Measurements from ENCODE around the gene TRDN. TPM values are rescaled to one million over a fixed set of nuclear protein-coding genes. Genes with fewer than 3 reads are reported as not detected.
"Not testable (repeated sequence)": the region's sequence is repeated elsewhere in the genome, so short reads cannot be mapped to it uniquely, and the experiment has no call there.

TRDN gene
- total RNA-seq, 1 experiment from 2014 or later, result not detected

DNA sequence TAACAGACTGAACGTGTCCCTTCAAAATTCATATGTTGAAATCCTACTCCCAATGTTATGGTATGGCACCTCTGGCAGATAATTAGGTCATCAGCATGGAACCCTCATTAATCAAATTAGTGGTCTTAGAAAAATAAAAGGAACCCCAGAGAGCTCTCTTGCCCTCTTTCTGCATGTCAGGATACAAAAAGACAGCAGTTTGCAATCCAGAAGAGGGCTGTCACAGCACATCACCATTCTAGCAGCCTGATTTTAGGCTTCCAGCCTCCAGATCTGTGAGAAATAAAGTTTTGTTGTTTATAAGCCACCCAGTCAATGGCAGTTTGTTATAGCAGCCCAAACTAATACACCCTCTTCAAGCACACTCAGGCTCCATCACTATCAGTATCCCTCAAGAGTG, 292.9 kb downstream of the TRDN start:
- Histone ChIP-seq H3K27me3 (replicated peaks) (no peaks in the 10 kb centered on the region), H3K4me3 (no peak overlapping the region), H3K9me3 (replicated peaks) (no peaks in the 10 kb centered on the region), H3K4me1 (replicated peaks) (no peaks in the 10 kb centered on the region), H3K27ac (no peak overlapping the region), H3K36me3 (no peaks in the 10 kb centered on the region)
- DNase-seq (ENCODE audit: low read depth in 1 of 2, low spot score in 2 of 2), result no peak

- no peaks in the 10 kb centered on the region for H3K27me3 ChIP-seq (replicated peaks)
- no peaks in the 10 kb centered on the region for H3K4me1 ChIP-seq (replicated peaks)
- H3K27ac ChIP-seq, result no peak overlapping the region
- DNase-seq (ENCODE audit: low read depth in 1 of 2, low spot score in 2 of 2), result no peak
- H3K4me3 ChIP-seq, result no peak overlapping the region
- no peaks in the 10 kb centered on the region for H3K9me3 ChIP-seq (replicated peaks)
- no peaks in the 10 kb centered on the region for H3K36me3 ChIP-seq
Measured at GRCh38 chr6:123338394-123338793, 298.4 kb downstream of the TRDN start.

DNA sequence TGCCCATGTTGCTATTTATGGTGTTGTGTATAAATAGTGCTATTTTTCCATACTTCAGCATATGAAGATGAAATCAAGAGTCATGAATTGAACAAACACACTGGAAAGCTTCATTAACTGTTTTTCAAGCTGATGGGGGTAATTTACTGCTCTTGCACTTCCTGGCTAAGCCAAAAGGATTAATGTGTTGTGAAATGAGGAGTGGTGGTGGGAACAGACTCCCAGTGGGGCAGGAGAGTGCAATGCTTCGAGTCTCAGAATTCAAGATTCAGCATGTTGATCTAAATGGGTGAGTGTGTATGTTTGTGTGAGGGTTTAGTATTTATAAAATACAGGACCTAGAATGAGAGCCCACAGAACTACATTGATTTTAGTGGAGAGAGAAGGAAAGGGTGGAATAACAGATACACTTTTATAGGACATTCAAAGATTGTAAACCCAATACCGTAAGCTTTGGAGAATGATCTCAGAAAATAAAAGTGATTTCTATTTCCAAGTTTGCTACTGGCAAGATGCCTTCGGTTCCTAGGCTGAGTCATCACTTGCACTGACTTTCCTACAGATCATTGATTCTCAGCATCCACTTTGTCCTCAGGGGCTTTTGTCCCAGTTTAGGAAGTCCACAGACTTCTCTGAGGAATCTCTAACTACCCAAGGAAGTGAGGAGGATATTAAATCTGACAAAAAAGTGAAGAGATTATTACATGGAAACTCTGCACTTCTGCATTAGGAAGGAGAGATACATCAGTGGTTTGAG, 303.6 kb downstream of the TRDN start:
- Histone ChIP-seq H3K4me3 (no peak overlapping the region), H3K36me3 (no peaks in the 10 kb centered on the region), H3K9me3 (replicated peaks) (no peaks in the 10 kb centered on the region), H3K4me1 (replicated peaks) (no peaks in the 10 kb centered on the region), H3K27me3 (replicated peaks) (no peaks in the 10 kb centered on the region), H3K27ac (no peak overlapping the region)
- no peak for DNase-seq (ENCODE audit: low read depth in 1 of 2, low spot score in 2 of 2)

DNA sequence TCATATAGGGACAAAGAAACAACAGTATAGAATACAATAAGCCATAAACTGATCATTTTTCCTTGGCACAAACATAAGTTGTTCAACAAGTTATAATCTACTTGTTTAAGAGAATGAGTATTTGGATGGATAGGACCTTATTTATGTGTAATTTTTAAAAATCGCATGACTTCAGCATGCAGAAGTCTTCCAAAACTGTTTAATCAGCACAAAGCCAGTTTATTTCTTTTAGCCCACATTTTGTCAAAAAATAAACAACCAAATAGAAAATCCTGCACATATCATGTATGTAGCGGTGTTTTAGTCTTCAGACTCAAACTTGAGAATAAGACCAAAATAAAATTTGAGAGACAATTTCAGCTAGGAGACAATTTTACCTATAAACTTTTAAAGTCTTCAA, 304.7 kb downstream of the TRDN start:
- H3K27me3 ChIP-seq (replicated peaks), result no peaks in the 10 kb centered on the region
- no peak overlapping the region for H3K27ac ChIP-seq
- H3K9me3 ChIP-seq (replicated peaks), result no peaks in the 10 kb centered on the region
- no peak overlapping the region for H3K4me3 ChIP-seq
- no peak for DNase-seq (ENCODE audit: low read depth in 1 of 2, low spot score in 2 of 2)
- H3K4me1 ChIP-seq (replicated peaks), result no peaks in the 10 kb centered on the region
- H3K36me3 ChIP-seq, result no peaks in the 10 kb centered on the region

DNA sequence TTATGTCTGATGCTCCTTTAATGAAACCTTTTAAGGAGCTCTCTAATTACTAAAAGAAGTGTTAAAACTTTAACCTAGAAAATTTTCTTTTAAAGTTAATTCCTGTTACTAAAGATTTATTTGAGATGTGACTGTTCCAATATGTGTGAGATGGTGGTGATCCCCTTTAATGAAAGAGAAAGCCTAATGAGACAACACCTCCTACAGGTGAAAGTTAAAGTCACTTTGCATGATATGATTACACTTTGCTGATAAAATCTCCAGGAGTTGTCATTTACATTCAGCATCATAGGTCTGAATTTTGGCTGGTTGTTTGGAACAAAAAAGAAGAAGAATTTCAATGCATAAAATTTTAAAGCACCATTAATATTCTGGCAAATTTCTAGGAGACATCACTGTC, 307.4 kb downstream of the TRDN start:
- DNase-seq (ENCODE audit: low read depth in 1 of 2, low spot score in 2 of 2), result no peak
- H3K27me3 ChIP-seq (replicated peaks), result no peaks in the 10 kb centered on the region
- no peak overlapping the region for H3K27ac ChIP-seq
- no peak overlapping the region for H3K4me3 ChIP-seq
- no peaks in the 10 kb centered on the region for H3K4me1 ChIP-seq (replicated peaks)
- no peaks in the 10 kb centered on the region for H3K36me3 ChIP-seq
- H3K9me3 ChIP-seq (replicated peaks), result no peaks in the 10 kb centered on the region

DNA sequence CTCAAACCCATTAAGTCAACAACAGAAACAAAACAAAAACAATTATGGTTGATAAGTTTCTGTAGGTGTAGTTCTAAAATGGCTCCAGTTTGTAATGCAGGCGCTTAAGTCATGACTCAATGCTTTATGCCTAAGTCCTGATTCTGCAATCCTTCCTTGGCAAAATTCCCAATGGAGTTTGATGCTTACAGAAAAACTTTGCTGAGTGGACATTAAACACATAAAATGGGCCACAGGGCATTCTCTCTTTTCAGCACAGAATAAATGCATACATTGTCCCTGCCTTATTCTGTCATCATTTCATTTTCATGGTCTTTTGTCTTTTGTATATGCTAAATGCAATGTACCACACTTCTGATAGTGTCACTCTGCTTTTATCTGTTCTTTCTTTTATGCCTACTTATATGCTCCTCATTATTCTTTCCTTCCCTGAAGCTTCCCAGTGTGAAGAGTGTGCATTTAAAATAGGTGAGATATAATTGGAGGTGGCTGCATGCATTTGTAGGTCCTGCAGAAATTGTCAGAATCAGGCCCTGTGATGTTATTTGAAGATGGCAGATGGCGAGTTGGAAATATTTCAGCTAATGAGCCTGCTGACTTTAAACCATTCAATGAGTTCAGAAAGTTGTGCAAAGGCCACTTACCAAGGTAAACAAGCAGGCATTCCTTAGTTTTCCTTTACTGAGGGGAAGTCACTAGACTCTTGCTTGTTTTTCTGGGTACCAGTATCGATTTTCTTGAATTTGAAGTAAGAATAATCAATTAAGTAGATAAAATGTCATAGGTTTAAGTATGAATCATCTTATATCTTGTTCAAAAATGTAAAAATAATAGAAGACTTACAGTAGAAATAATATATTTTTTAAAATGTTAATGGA, 313.1 kb downstream of the TRDN start:
- H3K4me1 ChIP-seq (replicated peaks), result no peaks in the 10 kb centered on the region
- no peak for DNase-seq (ENCODE audit: low read depth in 1 of 2, low spot score in 2 of 2)
- H3K27ac ChIP-seq, result no peak overlapping the region
- H3K36me3 ChIP-seq, result no peaks in the 10 kb centered on the region
- H3K27me3 ChIP-seq (replicated peaks), result no peaks in the 10 kb centered on the region; the same call in 1 of the 2 replicates
- no peaks in the 10 kb centered on the region for H3K9me3 ChIP-seq (replicated peaks)
- no peak overlapping the region for H3K4me3 ChIP-seq

DNA sequence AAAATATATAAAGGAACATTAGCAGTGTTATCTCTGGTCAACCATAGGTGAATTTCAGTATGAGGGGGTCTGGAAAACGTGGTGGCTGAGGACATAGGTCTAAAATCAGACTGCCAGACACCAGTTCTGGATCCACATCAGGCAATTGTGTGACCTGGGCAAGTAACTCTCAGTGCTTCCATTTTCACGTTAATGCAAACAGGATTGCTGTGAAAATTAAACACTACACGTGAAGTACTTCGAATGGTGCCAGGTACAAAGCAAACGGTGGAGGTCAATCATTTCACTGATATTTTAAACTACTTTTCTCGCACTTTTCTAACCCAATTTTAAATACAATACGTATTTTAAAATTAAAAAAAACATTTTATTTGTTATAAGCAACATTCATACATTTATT, 315.7 kb downstream of the TRDN start:
- H3K4me1 ChIP-seq (replicated peaks), result no peaks in the 10 kb centered on the region
- no peaks in the 10 kb centered on the region for H3K9me3 ChIP-seq (replicated peaks)
- no peaks in the 10 kb centered on the region; the same call in 1 of the 2 replicates for H3K27me3 ChIP-seq (replicated peaks)
- H3K4me3 ChIP-seq, result no peak overlapping the region
- no peak for DNase-seq (ENCODE audit: low read depth in 1 of 2, low spot score in 2 of 2)
- H3K36me3 ChIP-seq, result no peaks in the 10 kb centered on the region
- no peak overlapping the region for H3K27ac ChIP-seq

DNA sequence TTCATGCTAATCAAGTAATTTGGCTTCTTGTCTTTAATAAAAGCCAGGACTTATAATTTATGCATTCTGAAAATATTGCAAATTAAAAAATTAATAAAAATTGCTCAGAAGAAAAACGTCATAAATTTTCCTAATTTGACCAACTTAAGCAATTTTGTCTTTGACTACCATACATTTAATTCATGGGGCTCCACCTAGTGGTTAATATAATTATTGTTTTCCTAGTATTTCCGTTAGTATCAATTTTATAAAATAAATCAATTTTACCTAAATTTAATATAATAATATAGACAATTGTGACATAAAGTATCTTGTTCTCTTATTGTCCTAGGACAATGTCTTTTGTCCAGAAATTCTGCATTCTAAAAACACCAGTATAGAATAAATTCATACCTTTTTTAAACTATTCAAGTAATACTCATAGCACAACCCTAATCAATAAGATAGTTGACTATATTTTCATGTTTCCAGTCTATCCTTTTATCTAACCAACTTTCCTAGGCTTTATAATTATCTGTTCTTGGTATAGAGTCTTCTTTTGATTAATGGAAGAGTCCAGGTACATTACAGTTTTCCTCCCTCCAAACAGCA, 319.9 kb downstream of the TRDN start:
- no peak overlapping the region for H3K4me3 ChIP-seq
- H3K4me1 ChIP-seq (replicated peaks), result no peaks in the 10 kb centered on the region
- DNase-seq (ENCODE audit: low read depth in 1 of 2, low spot score in 2 of 2), result no peak
- no peak overlapping the region for H3K27ac ChIP-seq
- no peaks in the 10 kb centered on the region; the same call in 1 of the 2 replicates for H3K27me3 ChIP-seq (replicated peaks)
- H3K36me3 ChIP-seq, result no peaks in the 10 kb centered on the region
- no peaks in the 10 kb centered on the region for H3K9me3 ChIP-seq (replicated peaks)

- not testable (repeated sequence) for H3K36me3 ChIP-seq; H3K4me3 ChIP-seq; H3K27ac ChIP-seq; DNase-seq (ENCODE audit: low read depth in 1 of 2, low spot score in 2 of 2); H3K27me3 ChIP-seq (replicated peaks); H3K4me1 ChIP-seq (replicated peaks); H3K9me3 ChIP-seq (replicated peaks)
Measured at GRCh38 chr6:123314459-123314858, 322.3 kb downstream of the TRDN start.

GRCh38 chr6:123309130-123309529, 327.6 kb downstream of the TRDN start:
- H3K4me3 ChIP-seq, result no peak overlapping the region
- no peaks in the 10 kb centered on the region for H3K9me3 ChIP-seq (replicated peaks)
- H3K36me3 ChIP-seq, result no peaks in the 10 kb centered on the region
- no peak for DNase-seq (ENCODE audit: low read depth in 1 of 2, low spot score in 2 of 2)
- no peak overlapping the region for H3K27ac ChIP-seq
- H3K4me1 ChIP-seq (replicated peaks), result no peaks in the 10 kb centered on the region
- no peaks in the 10 kb centered on the region for H3K27me3 ChIP-seq (replicated peaks)

DNA sequence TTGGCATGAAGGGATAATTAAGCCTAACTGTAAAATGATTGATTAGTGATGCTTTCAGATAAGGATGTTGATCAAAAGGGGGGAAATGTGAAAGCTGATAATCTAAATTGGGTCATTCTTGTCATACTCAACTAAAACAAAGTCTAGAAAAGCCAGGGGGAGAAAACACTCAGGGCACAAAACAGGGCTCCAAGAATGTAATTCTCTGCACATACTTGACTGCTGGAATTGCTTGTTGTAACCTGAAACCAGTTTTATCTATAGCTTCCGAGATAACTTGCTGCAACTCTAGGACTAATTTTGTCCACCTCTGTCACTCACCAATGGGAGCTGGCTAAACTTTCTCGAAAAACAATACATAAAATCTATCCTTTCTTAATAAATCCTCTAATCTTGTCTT, 330.4 kb downstream of the TRDN start:
- H3K27me3 ChIP-seq (replicated peaks), result no peaks in the 10 kb centered on the region
- H3K27ac ChIP-seq, result no peak overlapping the region
- H3K36me3 ChIP-seq, result no peaks in the 10 kb centered on the region
- H3K4me1 ChIP-seq (replicated peaks), result no peaks in the 10 kb centered on the region
- DNase-seq (ENCODE audit: low read depth in 1 of 2, low spot score in 2 of 2), result no peak
- no peaks in the 10 kb centered on the region for H3K9me3 ChIP-seq (replicated peaks)
- H3K4me3 ChIP-seq, result no peak overlapping the region

GRCh38 chr6:123295672-123296071, 341.1 kb downstream of the TRDN start:
- H3K27ac ChIP-seq, result no peak overlapping the region
- no peak for DNase-seq (ENCODE audit: low read depth in 1 of 2, low spot score in 2 of 2)
- H3K4me3 ChIP-seq, result no peak overlapping the region
- H3K9me3 ChIP-seq (replicated peaks), result no peaks in the 10 kb centered on the region
- no peaks in the 10 kb centered on the region; the same call in 1 of the 2 replicates for H3K27me3 ChIP-seq (replicated peaks)
- no peaks in the 10 kb centered on the region for H3K36me3 ChIP-seq
- H3K4me1 ChIP-seq (replicated peaks), result no peaks in the 10 kb centered on the region

GRCh38 chr6:123295181-123295580, 341.6 kb downstream of the TRDN start:
- no peaks in the 10 kb centered on the region; the same call in 1 of the 2 replicates for H3K27me3 ChIP-seq (replicated peaks)
- no peaks in the 10 kb centered on the region for H3K9me3 ChIP-seq (replicated peaks)
- no peaks in the 10 kb centered on the region for H3K4me1 ChIP-seq (replicated peaks)
- no peaks in the 10 kb centered on the region for H3K36me3 ChIP-seq
- no peak overlapping the region for H3K27ac ChIP-seq
- no peak for DNase-seq (ENCODE audit: low read depth in 1 of 2, low spot score in 2 of 2)
- no peak overlapping the region for H3K4me3 ChIP-seq

GRCh38 chr6:123288649-123289048, 348.1 kb downstream of the TRDN start:
- H3K27ac ChIP-seq, result no peak overlapping the region
- DNase-seq (ENCODE audit: low read depth in 1 of 2, low spot score in 2 of 2), result no peak
- no peak overlapping the region for H3K4me3 ChIP-seq
- no peaks in the 10 kb centered on the region for H3K9me3 ChIP-seq (replicated peaks)
- no peaks in the 10 kb centered on the region for H3K27me3 ChIP-seq (replicated peaks)
- no peaks in the 10 kb centered on the region for H3K4me1 ChIP-seq (replicated peaks)
- no peaks in the 10 kb centered on the region for H3K36me3 ChIP-seq

Data from SJSA1 (cell line).